Right lobe of liver (tissue), 6 donors: Measurements from ENCODE around the gene UGT1A10. TPM values are rescaled to one million over a fixed set of nuclear protein-coding genes. Genes with fewer than 3 reads are reported as not detected.
"Not testable (repeated sequence)": the region's sequence is repeated elsewhere in the genome, so short reads cannot be mapped to it uniquely, and the experiment has no call there.

Source experiments
- ATAC-seq, 4 donors: fragments of 200-7000 bp; cut with Tn5 transposase; one replicate each; pipeline ENCODE4 v1.9.1; 2020; ENCODE audit warnings: mild to moderate bottlenecking in 4 of 4, moderate library complexity in 4 of 4
- DNase-seq, 3 donors: peaks; one replicate each; pipeline ENCODE4 v3.0.0-alpha.2; 2020
- H3K27ac ChIP-seq, 3 donors: fragments of 200-600 bp; one replicate each; pipeline ENCODE4 v1.8.0; 2022
- H3K27me3 ChIP-seq, 2 donors: fragments of 200-600 bp; one replicate each; pipeline ENCODE4 v1.8.0; 2022
- H3K36me3 ChIP-seq, 4 donors: fragments of 200-600 bp; sonication (generic) in 1 of 4; one replicate each; pipeline versions ENCODE4 v1.5.1 to v1.8.0; 2017 to 2022; ENCODE audit warnings: control low read depth in 1 of 4
- H3K4me1 ChIP-seq, 4 donors: fragments of 200-600 bp; sonication (generic) in 1 of 4; one replicate each; pipeline versions ENCODE4 v1.5.1 to v1.8.0; 2017 to 2022; ENCODE audit warnings: control low read depth in 1 of 4
- H3K4me3 ChIP-seq, 3 donors: fragments of 200-600 bp; one replicate each; pipeline ENCODE4 v1.8.0; 2022
- H3K9me3 ChIP-seq, 4 donors: fragments of 200-600 bp; sonication (generic) in 1 of 4; one replicate each; pipeline versions ENCODE4 v1.5.1 to v1.8.0; 2017 to 2022; ENCODE audit warnings: control low read depth in 1 of 4
- POLR2A ChIP-seq: fragments of 450-650 bp; IDR thresholded peaks from one replicate; pipeline ENCODE4 v1.6.1; 2017; ENCODE audit warnings: antibody characterized with exemption, mild to moderate bottlenecking
- WGBS: methylation state at CpG from one replicate; pipeline ENCODE4 v1.1.6; 2018; ENCODE audit warnings: low coverage, low lambda C conversion rate; ENCODE audit not compliant: insufficient coverage; ENCODE audit errors: missing lambda C conversion rate; 5-methylcytosine and 5-hydroxymethylcytosine counted together
- intact Hi-C, 2 donors: fragments of 100-400 bp; cut with DNase I; formaldehyde crosslinking; loops; one replicate each; pipeline versions ENCODE4 v1.11.2 to v1.14.1; 2022
- total RNA-seq, 6 experiments: library from RNA; depleted of rRNA in 2 of 6; stranded (reverse); fragments of >200 nt in 2 of 6; fragmentation: NEBNext Ultra II Directional in 3 of 6; extraction: Animal tissue kit (Norgen Biotek cat#: 25700) in 3 of 6; gene quantifications; one replicate each; pipeline versions ENCODE4 v1.1.0 to v1.2.4, GENCODE V29; 2016 to 2023
- TF ChIP-seq, protein P1 (sequence below), 4 donors: fragments of 200-600 bp in 3 of 4; fragments of 450-650 bp in 1 of 4; IDR thresholded peaks; one replicate each; pipeline versions ENCODE4 v1.5.1 to v1.8.0; 2016 to 2022; ENCODE audit warnings: antibody characterized with exemption in 4 of 4, mild to moderate bottlenecking in 2 of 4
- donor health status: DM: no; HTN: yes; CAD: no.
- donor health status: DM: no; HTN: no; CAD: no.
- donor health status: DM: no; HTN: no; CAD: no.
- donor health status: DM: no; HTN: yes; CAD: no.
- donor health status: DM: no; HTN: yes; CAD: no.

UGT1A10 gene
- total RNA-seq, 6 experiments from 2014 or later = 0.11 TPM; not detected in 5

- intact Hi-C loops = no loop called here
Measured at GRCh38 chr2:233699424-233700027, 63.3 kb downstream of the UGT1A10 start.

GRCh38 chr2:233700028-233700635 is 63.9 kb downstream of the UGT1A10 start:
- no peak for TF ChIP-seq POLR2A
- TF ChIP-seq, protein P1, sequence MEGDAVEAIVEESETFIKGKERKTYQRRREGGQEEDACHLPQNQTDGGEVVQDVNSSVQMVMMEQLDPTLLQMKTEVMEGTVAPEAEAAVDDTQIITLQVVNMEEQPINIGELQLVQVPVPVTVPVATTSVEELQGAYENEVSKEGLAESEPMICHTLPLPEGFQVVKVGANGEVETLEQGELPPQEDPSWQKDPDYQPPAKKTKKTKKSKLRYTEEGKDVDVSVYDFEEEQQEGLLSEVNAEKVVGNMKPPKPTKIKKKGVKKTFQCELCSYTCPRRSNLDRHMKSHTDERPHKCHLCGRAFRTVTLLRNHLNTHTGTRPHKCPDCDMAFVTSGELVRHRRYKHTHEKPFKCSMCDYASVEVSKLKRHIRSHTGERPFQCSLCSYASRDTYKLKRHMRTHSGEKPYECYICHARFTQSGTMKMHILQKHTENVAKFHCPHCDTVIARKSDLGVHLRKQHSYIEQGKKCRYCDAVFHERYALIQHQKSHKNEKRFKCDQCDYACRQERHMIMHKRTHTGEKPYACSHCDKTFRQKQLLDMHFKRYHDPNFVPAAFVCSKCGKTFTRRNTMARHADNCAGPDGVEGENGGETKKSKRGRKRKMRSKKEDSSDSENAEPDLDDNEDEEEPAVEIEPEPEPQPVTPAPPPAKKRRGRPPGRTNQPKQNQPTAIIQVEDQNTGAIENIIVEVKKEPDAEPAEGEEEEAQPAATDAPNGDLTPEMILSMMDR (IDR thresholded peaks at IDR 0.05) = no peak
- H3K36me3 ChIP-seq = no peaks in the 10 kb centered on the region
- H3K9me3 ChIP-seq = no peaks in the 10 kb centered on the region
- H3K4me1 ChIP-seq = peaks cover 0 to 55% (median 21%) of the 10 kb centered on the region in 4 donors
- ATAC-seq (peak; percentile 83 to 94 (median 94)), DNase-seq (peak in 1 of 3 donors; percentile 70)
- WGBS = 21% methylated on average over 1 of the region's 1 CpG
- no peaks in the 10 kb centered on the region for H3K27me3 ChIP-seq
- peak overlapping the region in 2 of 3 donors; percentile 62 to 86 for H3K27ac ChIP-seq
- no peak overlapping the region for H3K4me3 ChIP-seq
- intact Hi-C loops = no loop called here

More at GRCh38 chr2:233699424-233700027, 63.3 kb downstream of the UGT1A10 start:
- 65% methylated on average over 7 of the region's 8 CpGs for WGBS
- Histone ChIP-seq H3K27ac (peak overlapping the region in 2 of 3 donors; percentile 62 to 86), H3K36me3 (no peaks in the 10 kb centered on the region), H3K4me3 (no peak overlapping the region), H3K4me1 (peaks cover 0 to 49% (median 18%) of the 10 kb centered on the region in 4 donors), H3K9me3 (no peaks in the 10 kb centered on the region), H3K27me3 (no peaks in the 10 kb centered on the region)
- TF ChIP-seq, protein P1 (IDR thresholded peaks at IDR 0.05) = no peak
- TF ChIP-seq POLR2A = no peak
- ATAC-seq (peak in 1 of 4 donors; percentile 32), DNase-seq (no peak)

DNA sequence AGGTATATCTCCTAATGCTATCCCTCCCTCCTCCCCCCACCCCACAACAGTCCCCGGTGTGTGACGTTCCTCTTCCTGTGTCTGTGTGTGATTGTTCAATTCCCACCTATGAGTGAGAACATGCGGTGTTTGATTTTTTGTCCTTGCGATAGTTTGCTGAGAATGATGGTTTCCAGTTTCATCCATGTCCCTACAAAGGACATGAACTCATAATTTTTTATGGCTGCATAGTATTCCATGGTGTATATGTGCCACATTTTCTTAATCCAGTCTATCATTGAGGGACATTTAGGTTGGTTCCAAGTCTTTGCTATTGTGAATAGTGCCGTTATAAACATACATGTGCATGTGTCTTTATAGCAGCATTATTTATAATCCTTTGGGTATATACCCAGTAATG is 64.6 kb downstream of the UGT1A10 start:
- H3K9me3 ChIP-seq, intact Hi-C loops, DNase-seq, H3K27me3 ChIP-seq, H3K36me3 ChIP-seq, ATAC-seq, H3K4me3 ChIP-seq: not testable (repeated sequence)
- 49% methylated on average over 3 of the region's 5 CpGs for WGBS
- peak overlapping the region in 1 of 3 donors; percentile 31 for H3K27ac ChIP-seq
- peaks cover 0 to 62% (median 25%) of the 10 kb centered on the region in 4 donors for H3K4me1 ChIP-seq

DNA sequence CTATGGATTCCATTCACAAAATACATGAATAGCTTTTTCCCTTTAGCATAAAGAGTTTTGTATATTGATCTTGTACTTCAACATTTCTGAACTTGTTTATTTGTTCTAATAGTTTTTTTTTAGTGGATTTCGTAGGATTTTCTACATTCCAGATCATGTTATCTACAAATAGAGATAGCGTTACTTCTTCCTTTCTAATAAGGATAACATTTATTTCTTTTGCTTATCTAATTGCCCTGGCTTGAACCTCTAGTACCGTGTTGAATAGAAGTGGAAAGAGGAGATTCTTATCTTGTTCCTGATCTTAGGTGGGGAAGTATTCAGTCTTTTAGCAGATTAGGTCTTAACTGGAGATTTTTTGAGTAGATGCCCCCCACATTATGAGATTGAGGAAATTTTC is 66.0 kb downstream of the UGT1A10 start:
- no peaks in the 10 kb centered on the region for H3K9me3 ChIP-seq
- 12% methylated on average over 3 of the region's 3 CpGs for WGBS
- H3K36me3 ChIP-seq = no peaks in the 10 kb centered on the region
- H3K4me1 ChIP-seq = peaks cover 0 to 75% (median 30%) of the 10 kb centered on the region in 4 donors
- no peak overlapping the region for H3K4me3 ChIP-seq
- no peak for DNase-seq
- peak overlapping the region in 1 of 3 donors; percentile 36 for H3K27ac ChIP-seq
- ATAC-seq = no peak
- H3K27me3 ChIP-seq = no peaks in the 10 kb centered on the region
- TF ChIP-seq, protein P1 (IDR thresholded peaks at IDR 0.05) = no peak
- TF ChIP-seq POLR2A = no peak
- intact Hi-C loops = no loop called here

DNA sequence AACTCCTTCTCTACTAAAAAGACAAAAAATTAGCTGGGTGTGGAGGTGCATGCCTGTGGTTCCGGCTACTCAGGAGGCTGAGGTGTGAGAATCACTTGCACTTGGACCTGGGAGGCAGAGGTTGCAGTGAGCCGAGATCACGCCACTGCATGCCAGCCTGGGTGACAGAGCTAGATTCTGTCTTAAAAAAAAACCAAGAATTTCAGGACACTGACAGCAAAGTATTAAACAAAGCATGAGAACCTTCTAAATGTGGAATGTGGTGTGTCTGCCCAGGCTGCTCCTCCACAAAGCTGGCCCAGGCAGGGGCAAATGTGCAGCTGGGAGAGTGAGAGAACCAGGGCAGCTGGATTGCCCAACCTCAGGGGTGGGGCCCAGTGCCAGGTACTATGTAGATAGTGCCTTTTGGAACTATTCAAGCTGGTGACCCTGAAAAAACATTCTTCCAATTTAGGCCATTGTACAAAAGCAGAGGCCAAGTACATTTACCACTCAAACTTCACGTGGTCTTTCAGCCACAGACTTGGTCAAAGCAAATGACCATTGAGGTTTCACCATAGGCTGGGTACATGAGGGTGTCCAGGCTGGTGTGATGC is 69.8 kb downstream of the UGT1A10 start:
- peak overlapping the region in 1 of 3 donors; percentile 7 for H3K4me3 ChIP-seq
- H3K4me1 ChIP-seq = peaks cover 0 to 92% (median 23%) of the 10 kb centered on the region in 4 donors
- H3K27ac ChIP-seq = peak overlapping the region; percentile 24 to 79 (median 56)
- H3K36me3 ChIP-seq = no peaks in the 10 kb centered on the region
- intact Hi-C loops = no loop called here
- peak; percentile 41 for TF ChIP-seq POLR2A
- TF ChIP-seq, protein P1 (IDR thresholded peaks at IDR 0.05) = no peak
- peak; percentile 86 to 95 (median 91) for DNase-seq
- H3K27me3 ChIP-seq = no peaks in the 10 kb centered on the region
- peak; percentile 89 to 98 (median 96) for ATAC-seq
- no peaks in the 10 kb centered on the region for H3K9me3 ChIP-seq
- WGBS = 25% methylated on average over 4 of the region's 4 CpGs
